Mucosa of rectum (tissue), 2 donors: Measurements from ENCODE around the gene ZNF771.

Source experiments
- H3K27ac ChIP-seq, 2 donors: one replicate each; pipeline ENCODE4 v1.7.0; 2013; ENCODE audit warnings: inconsistent platforms in 2 of 2, low read depth in 2 of 2, low read length in 2 of 2
- H3K27me3 ChIP-seq, 2 donors: one replicate each; pipeline ENCODE4 v1.7.0; 2013; ENCODE audit warnings: low read length in 2 of 2; ENCODE audit not compliant: control insufficient read depth in 2 of 2, insufficient read depth in 2 of 2
- H3K36me3 ChIP-seq, 2 donors: one replicate each; pipeline ENCODE4 v1.7.0; 2013; ENCODE audit warnings: low read length in 2 of 2; ENCODE audit not compliant: control insufficient read depth in 2 of 2, insufficient read depth in 2 of 2
- H3K4me1 ChIP-seq, 2 donors: one replicate each; pipeline ENCODE4 v1.7.0; 2013; ENCODE audit warnings: low read length in 2 of 2, mild to moderate bottlenecking in 1 of 2; ENCODE audit not compliant: control insufficient read depth in 2 of 2, insufficient read depth in 2 of 2
- H3K4me3 ChIP-seq, 2 donors: one replicate each; pipeline ENCODE4 v1.7.0; 2013; ENCODE audit warnings: low read length in 2 of 2
- H3K9ac ChIP-seq, 2 donors: one replicate each; pipeline ENCODE4 v1.7.0; 2013; ENCODE audit warnings: low read length in 2 of 2, low read depth in 1 of 2, mild to moderate bottlenecking in 1 of 2
- H3K9me3 ChIP-seq, 2 donors: one replicate each; pipeline ENCODE4 v1.7.0; 2013; ENCODE audit warnings: low read length in 2 of 2; ENCODE audit not compliant: control insufficient read depth in 2 of 2
- donor health status: healthy.
- donor health status: Normal muscosa, but diverticular disease.

ZNF771 gene

DNA sequence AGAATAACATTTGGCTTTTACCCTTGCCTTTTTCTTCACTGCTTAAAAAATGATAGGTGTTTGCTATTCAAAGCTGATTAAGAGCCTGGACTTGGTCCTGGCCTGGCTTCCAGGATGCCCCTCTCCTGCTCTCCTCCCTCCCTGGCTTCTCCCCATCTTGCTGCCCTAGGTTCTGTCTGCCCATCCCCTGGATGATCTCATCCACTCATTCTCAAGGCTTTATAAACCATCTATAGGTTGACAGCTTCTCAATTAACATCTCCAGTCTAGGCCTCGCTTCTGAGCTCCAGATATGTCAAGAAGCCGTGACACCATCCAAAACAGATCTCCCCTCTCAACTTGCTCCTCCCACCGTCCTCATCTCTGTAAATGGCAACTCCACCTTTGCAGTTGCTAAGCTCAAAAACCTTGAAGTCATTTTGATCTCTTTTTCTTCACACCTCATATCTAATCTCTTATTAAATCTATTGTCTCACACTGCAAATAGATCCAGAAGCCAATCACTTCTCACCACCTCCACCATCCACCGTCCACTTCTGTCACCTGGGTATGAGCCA lies 8.7 kb downstream of the ZNF771 start:
- H3K27me3 ChIP-seq, result no peaks in the 10 kb centered on the region
- H3K9ac ChIP-seq, result no peak overlapping the region
- peaks cover 9 to 15% of the 10 kb centered on the region in 2 donors for H3K4me1 ChIP-seq
- no peak overlapping the region for H3K4me3 ChIP-seq
- no peak overlapping the region for H3K27ac ChIP-seq
- H3K36me3 ChIP-seq, result peaks cover 11 to 27% of the 10 kb centered on the region in 2 donors
- H3K9me3 ChIP-seq, result no peaks in the 10 kb centered on the region

DNA sequence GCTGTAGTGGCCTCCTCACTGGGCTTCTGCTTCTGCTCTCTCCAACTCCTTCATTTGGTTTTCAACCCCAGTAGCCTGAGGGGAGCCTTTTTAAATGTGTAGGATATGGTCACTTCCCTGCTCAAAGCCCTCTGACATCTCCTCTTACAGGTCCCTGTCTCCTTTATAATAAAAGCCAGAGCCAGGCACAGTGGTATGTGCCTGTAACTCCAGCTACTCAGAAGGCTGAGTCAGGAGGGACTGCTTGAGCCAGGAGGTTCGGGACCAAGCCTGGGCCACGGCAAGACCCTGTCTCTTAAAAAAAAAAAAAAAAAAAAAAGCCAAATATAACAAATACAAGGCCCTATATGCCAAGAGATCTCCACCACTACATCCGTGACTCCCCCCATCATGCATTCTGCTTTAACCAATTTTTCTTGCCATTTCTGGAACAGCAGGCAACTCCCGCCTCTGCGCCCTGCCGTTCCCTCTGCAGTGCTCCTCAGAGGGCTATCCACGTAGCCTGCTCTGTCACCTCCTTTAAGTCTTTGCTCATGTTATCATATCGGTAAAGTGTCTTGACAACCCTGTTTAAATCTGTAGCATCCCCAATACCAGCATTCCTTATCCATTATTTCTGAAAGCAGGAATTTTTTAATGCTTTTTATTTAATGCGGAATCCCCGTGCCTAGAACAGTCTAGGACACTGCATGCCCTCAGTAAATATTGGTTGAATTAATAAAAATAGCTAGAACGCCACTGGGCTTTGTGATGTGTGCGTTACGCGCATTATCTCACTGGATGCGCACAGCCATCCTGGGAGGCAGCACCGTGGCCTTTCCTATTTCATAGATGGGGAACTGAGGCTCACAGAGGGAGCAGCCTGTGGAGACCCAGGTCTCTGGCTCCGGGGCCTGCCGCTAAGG lies 9.5 kb downstream of the ZNF771 start:
- H3K27me3 ChIP-seq, result no peaks in the 10 kb centered on the region
- peak overlapping the region; percentile 88 to 90 for H3K27ac ChIP-seq
- peak overlapping the region; percentile 72 to 82 for H3K9ac ChIP-seq
- H3K4me1 ChIP-seq, result peaks cover 9 to 15% of the 10 kb centered on the region in 2 donors
- no peaks in the 10 kb centered on the region for H3K9me3 ChIP-seq
- peaks cover 17 to 26% of the 10 kb centered on the region in 2 donors for H3K36me3 ChIP-seq
- peak overlapping the region; percentile 70 to 73 for H3K4me3 ChIP-seq

DNA sequence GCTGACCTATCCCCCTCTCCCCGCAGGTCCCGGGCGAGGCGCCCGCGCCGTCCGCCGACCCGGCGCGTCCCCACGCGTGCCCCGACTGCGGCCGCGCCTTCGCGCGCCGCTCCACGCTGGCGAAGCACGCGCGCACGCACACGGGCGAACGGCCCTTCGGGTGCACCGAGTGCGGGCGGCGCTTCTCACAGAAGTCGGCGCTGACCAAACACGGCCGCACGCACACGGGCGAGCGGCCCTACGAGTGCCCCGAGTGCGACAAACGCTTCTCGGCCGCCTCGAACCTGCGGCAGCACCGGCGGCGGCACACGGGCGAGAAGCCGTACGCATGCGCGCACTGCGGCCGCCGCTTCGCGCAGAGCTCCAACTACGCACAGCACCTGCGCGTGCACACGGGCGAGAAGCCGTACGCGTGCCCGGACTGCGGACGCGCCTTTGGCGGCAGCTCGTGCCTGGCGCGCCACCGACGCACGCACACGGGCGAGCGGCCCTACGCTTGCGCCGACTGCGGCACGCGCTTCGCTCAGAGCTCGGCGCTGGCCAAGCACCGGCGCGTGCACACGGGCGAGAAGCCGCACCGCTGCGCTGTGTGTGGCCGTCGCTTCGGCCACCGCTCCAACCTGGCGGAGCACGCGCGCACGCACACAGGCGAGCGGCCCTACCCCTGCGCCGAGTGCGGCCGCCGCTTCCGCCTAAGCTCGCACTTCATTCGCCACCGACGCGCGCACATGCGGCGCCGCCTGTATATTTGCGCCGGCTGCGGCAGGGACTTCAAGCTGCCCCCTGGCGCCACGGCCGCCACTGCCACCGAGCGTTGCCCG lies 10.3 kb downstream of the ZNF771 start:
- peak overlapping the region; percentile 70 to 73 for H3K4me3 ChIP-seq
- H3K4me1 ChIP-seq, result peaks cover 9 to 15% of the 10 kb centered on the region in 2 donors
- H3K27ac ChIP-seq, result peak overlapping the region; percentile 88 to 90
- H3K27me3 ChIP-seq, result no peaks in the 10 kb centered on the region
- H3K9ac ChIP-seq, result peak overlapping the region; percentile 72 to 82
- peaks cover 20 to 21% of the 10 kb centered on the region in 2 donors for H3K36me3 ChIP-seq
- H3K9me3 ChIP-seq, result no peaks in the 10 kb centered on the region

GRCh38 chr16:30418350-30419181 lies 11.2 kb downstream of the ZNF771 start:
- Histone ChIP-seq H3K27ac (peak overlapping the region; percentile 88 to 90), H3K9ac (peak overlapping the region; percentile 72 to 82), H3K4me3 (peak overlapping the region; percentile 70 to 73), H3K9me3 (no peaks in the 10 kb centered on the region), H3K36me3 (peaks cover 20 to 22% of the 10 kb centered on the region in 2 donors), H3K4me1 (peaks cover 9 to 15% of the 10 kb centered on the region in 2 donors), H3K27me3 (no peaks in the 10 kb centered on the region)

- Histone ChIP-seq H3K4me3 (no peak overlapping the region), H3K9me3 (no peaks in the 10 kb centered on the region), H3K9ac (no peak overlapping the region), H3K27me3 (no peaks in the 10 kb centered on the region), H3K4me1 (peaks cover 9 to 15% of the 10 kb centered on the region in 2 donors), H3K36me3 (peaks cover 28 to 35% of the 10 kb centered on the region in 2 donors), H3K27ac (no peak overlapping the region)
These were observed 13.6 kb downstream of the ZNF771 start for GRCh38 chr16:30421010-30421409.

- Histone ChIP-seq H3K4me1 (peaks cover 16 to 18% of the 10 kb centered on the region in 2 donors), H3K9me3 (no peaks in the 10 kb centered on the region), H3K27ac (no peak overlapping the region), H3K9ac (no peak overlapping the region), H3K36me3 (peaks cover 11 to 29% of the 10 kb centered on the region in 2 donors), H3K27me3 (no peaks in the 10 kb centered on the region), H3K4me3 (no peak overlapping the region)
These were observed 20.6 kb downstream of the ZNF771 start for GRCh38 chr16:30428055-30428454.

- peak overlapping the region; percentile 87 to 91 for H3K27ac ChIP-seq
- peaks cover 16 to 18% of the 10 kb centered on the region in 2 donors for H3K4me1 ChIP-seq
- no peaks in the 10 kb centered on the region for H3K27me3 ChIP-seq
- H3K9ac ChIP-seq, result peak overlapping the region; percentile 81 to 83
- peaks cover 3 to 18% of the 10 kb centered on the region in 2 donors for H3K36me3 ChIP-seq
- H3K9me3 ChIP-seq, result no peaks in the 10 kb centered on the region
- peak overlapping the region; percentile 74 to 90 for H3K4me3 ChIP-seq
These were observed 21.9 kb downstream of the ZNF771 start for GRCh38 chr16:30429418-30429677.

DNA sequence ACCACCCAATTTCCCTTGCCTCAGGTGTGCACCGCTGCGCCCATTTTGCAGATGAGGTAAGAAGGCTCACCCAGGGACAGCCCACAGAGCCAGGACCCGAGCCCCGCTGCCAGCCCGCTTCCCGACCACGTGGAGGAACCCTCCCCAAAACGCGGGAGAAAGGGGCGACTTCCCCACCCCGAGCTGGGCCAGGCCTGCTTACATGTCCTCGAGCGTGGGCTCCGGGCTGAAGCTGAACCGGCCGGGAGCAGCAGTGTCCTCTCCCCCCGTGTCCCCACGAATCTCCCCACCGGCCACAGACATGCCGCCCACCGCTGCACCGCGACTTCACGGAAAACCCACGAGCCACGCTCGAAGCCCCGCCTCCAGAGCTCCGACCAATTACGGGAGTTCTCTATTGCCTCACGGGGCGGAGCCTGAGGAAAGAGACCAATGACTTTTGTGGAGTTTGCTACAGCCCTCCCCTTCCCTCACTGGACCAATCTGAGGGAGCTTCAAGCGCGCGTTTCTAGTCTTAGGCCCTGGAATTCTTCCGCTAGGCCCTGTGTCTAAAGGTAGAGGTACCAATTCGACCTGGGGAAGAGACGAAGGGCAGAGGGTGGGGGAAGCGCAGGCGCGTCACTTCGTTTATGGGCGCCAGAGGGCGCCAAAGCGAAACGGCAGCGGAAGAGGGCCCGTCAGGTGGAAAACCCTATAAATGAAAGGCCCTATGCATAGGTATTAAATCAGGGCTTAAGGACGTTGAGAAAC lies 22.4 kb downstream of the ZNF771 start, which contains the start of gene DCTPP1:
Gene DCTPP1, minus strand, starts transcription at position 353 of the 750 bp plus-strand sequence. Its CDS starts 50 bp downstream, at position 303.
- H3K36me3 ChIP-seq, result peaks cover 2 to 13% of the 10 kb centered on the region in 2 donors
- no peaks in the 10 kb centered on the region for H3K9me3 ChIP-seq
- peak within 1 kb of the TSS; percentile 87 to 91 for H3K27ac ChIP-seq
- H3K9ac ChIP-seq, result peak within 1 kb of the TSS; percentile 81 to 83
- H3K4me3 ChIP-seq, result peak within 1 kb of the TSS; percentile 74 to 90
- H3K4me1 ChIP-seq, result peaks cover 16 to 18% of the 10 kb centered on the region in 2 donors
- H3K27me3 ChIP-seq, result no peaks in the 10 kb centered on the region
